GM18858 (cell line): ENCODE results near the gene FEN1.

Experiments used
- ATAC-seq: cut with Tn5 transposase; IDR thresholded peaks from one replicate; pipeline ENCODE4 v1.9.1; 2021; ENCODE audit not compliant: unreplicated experiment

The FEN1 gene

GRCh38 chr11:61815790-61816735, 23.4 kb downstream of the FEN1 start:
- ATAC-seq: peak; percentile 3

DNA sequence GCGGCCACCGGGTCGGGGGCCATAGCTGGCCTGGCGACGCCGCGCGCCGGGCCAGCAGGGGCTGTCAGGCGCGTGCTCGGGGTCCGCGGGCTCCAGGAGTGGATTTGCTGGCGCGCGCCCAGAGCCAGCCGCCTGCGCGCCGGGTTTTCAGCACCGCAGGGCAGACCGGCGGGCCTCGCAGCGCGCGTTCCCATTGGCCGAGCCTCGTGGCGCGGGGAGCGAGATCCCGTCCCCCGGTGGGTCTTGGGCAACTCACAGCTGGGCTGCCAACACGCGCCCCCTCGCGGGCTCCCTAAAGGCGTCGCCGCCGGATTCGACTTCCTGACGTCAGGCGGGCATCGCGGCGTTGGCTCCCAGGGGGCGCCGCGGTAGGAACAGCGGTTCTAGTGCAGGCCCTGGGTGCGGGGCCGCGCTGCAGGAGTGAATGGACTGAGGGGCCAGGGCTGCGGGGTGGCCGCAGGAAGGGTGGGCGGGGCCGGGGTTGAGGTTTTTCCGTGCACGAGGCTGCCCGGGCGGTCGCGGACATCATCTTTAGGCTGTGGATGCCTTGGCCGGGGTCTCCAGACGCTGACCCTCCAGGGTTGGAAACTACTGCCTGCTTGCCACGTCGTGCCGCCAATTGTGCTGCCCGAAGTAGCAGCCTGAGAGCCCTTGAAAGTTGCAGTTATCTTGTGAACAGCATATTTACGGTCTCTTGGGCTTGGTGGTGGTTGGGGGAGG, 24.2 kb downstream of the FEN1 start, which contains the start of gene FADS1:
Gene FADS1 (minus strand): TSS at position 268 of the 720 bp plus-strand sequence. CDS start 74 bp downstream, at position 194.
- ATAC-seq: peak; percentile 37

DNA sequence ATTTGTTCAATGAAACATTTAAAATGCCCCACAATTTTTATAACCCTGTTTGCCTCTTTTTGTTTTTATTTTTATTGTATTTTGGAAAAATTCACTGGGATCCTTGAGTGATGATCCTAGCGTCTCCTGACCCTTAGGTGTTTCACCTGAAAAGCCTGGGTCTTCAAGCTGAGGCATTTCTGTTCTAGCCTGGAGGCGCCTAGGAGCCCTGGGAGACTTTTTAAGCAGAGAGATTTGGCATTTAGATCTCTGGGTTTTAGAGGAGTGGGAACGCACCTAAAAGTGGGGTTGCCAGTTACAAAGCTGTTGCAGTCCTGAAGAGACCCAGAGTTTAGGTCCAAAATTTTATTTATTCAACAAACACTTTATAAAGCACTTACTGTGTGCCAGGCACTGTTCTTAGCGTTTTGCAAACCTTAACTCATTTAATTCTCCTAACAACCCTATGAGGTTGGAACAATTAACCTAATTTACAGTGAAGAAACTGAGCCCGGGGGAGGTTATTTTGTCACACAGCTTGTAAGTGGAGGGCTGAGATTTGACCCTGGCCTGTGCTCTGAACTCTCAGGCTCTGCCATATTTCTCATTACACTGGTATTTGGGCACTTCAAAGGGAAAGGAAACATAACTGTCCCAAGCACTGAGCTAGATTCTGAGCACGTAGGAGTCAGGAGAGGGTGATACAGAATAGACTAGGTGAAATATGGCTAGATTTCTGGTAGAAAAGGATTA, 24.9 kb downstream of the FEN1 start:
- no peak for ATAC-seq

DNA sequence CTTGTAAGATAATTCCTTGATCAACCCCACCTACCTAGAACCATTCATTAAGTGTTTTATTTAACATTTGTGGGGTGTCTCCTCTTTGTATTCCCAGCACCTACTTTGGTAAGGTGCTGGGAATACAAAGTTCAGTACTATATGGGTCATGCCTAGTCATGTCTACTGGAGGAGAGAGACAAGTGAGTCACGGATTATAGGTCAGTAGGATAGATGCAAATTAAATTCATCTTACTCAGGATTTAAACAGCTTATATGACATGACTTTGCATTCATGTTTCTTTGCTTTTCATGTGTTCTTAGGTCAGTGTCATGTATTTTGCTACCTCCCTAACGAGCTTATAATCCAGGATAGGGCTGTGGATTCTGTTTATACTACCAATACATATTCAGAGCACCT, 27.5 kb downstream of the FEN1 start:
- ATAC-seq: no peak

GRCh38 chr11:61826930-61827570, 34.3 kb downstream of the FEN1 start:
- ATAC-seq: no peak

- ATAC-seq: peak; percentile 61
Observed at GRCh38 chr11:61827571-61828378, 35.1 kb downstream of the FEN1 start, which contains the start of gene FADS2. FADS2 (plus strand) TSS chr11:61828300; CDS start chr11:61828391, 91 bp downstream.

- no peak for ATAC-seq
Observed at GRCh38 chr11:61828379-61828628, 35.6 kb downstream of the FEN1 start.

DNA sequence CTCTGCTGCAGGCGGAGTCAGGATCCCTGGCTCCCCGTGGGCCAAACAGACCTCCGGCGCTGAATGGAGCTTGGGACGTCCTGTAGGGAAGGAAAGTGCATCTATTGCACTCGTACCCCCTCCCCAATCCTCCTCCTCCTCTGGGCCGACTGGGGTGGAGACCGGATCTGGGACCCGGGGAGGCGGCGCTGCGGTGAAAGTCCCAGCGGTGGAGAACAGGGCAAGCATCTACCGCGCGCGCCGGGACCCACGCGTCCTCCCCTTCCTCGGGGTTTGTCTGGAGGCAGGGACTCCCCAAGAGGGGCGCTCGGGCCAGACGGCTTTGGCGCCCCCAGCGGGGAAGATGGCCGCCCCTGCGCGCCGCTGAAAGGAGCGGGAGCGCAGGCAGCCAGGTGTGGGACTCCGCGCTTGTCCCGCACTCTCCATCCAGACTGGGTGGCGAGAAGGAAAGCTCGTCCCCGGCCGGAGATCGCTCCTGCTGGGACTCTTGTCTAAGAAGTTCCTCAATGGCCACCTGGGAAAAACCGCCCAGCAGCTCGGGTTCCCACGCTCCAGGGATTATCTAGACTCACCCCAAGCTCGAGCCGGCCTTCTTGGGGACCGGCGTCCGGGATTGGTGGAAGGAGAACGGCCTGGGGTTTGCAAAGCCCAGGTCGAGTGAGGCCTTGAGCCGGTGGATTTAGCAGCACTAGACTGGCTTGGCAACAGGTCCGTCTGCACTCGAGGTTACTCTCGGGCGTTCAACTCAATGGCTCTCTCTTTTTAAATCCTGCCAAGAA, 36.1 kb downstream of the FEN1 start:
- no peak for ATAC-seq

- no peak for ATAC-seq
Observed at GRCh38 chr11:61829806-61830205, 37.1 kb downstream of the FEN1 start.

- ATAC-seq: no peak
Observed at GRCh38 chr11:61830237-61831105, 37.8 kb downstream of the FEN1 start.

DNA sequence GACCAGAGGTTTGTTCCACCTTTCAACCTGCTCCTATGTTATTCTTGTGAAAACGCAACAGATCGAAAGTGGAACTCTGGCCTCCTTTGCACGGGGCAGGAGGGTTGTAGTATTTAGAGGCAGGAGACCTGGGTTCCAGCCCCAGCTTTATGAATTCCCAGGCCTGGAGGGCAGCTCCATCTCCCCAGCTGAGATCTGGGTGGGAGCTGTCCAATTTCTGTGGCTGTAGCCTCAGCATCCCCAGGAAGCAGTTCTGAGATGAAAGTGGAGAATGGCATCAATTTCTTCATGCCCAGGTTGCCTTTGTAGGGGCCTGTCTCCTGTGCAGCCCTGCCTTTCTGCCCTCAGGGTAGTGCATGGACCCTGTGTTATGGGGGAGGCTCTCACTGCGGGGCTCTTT, 39.5 kb downstream of the FEN1 start:
- ATAC-seq: no peak

- ATAC-seq: no peak
Observed at GRCh38 chr11:61832754-61833153, 40.0 kb downstream of the FEN1 start.

DNA sequence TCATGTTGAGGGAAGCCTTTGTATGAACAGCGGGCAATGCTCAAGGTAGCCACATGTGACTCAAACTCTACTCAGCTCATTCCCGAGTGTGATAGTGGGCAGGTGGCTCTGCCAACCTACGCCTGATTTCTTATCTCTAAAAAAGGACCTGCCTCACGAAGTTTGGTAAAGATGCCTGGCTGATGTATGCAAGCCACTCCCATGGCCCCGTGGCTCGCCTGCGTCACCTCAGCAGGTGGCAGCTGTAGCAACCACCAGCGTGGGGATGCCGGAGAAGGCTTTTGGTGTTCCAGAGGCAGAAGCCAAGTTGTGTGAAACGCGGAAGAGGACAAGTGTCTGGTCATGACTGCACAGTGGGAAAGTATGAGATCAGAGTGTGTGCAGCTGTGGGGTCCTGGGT, 40.8 kb downstream of the FEN1 start:
- ATAC-seq: no peak

- ATAC-seq: no peak
Observed at GRCh38 chr11:61833926-61834277, 41.2 kb downstream of the FEN1 start.

- peak; percentile 84 for ATAC-seq
Observed at GRCh38 chr11:61834278-61835048, 41.8 kb downstream of the FEN1 start.

DNA sequence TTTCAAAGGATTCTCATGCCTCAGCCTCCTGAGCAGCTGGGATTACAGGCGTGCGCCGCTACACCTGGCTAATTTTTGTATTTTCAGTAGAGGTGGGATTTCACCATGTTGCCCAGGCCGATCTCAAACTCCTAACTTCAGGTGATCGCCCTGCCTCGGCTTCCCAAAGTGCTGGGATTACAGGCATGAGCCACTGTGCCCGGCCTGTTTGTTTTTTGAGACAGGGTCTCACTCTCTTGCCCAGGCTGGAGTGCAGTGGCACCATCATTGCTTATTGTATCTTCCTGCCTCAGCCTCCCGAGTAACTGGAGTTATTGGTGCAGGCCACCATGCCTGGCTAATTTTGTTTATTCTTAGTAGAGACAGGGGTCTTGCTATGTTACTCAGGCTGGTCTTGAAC, 43.5 kb downstream of the FEN1 start:
- ATAC-seq: no peak

DNA sequence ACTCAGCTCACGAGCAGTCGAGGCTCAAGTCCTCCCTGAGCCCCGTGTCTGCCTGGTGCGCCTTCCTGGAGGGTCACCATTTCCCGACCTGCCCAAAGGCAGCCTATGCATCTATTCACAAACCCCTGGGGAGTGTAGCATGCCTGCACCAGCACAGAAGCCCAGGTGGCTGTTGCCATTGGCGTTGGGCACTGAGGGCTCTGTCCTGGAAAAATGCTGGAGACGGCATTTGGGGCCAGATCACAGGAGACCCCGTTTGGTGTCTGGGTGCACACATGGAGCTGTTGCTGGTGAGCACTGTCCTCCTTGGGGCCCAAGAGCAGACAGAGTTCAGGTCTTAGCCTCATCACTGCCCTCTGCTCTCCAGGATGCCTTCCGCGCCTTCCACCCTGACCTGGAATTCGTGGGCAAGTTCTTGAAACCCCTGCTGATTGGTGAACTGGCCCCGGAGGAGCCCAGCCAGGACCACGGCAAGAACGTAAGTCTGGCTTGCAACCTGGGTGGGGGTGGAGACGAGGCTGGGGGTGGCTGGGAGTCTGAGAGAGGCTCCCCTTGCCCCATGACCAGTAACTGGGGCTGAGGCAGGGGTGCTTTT, 44.8 kb downstream of the FEN1 start:
- ATAC-seq: no peak
